Peyer's patch (tissue), 4 donors: ENCODE results near the gene KDM2B.

ENCODE experiments used
- CTCF ChIP-seq, 6 experiments: fragments of 450-650 bp in 4 of 6; fragments of 200-600 bp in 2 of 6; sonication (generic) in 1 of 6; IDR thresholded peaks; one replicate each; pipeline ENCODE4 v1.5.1; 2017 to 2019; ENCODE audit warnings: antibody characterized with exemption in 6 of 6, mild to moderate bottlenecking in 3 of 6, moderate library complexity in 1 of 6
- POLR2A ChIP-seq, 2 donors: fragments of 450-650 bp; IDR thresholded peaks; one replicate each; pipeline ENCODE4 v1.5.1; 2017; ENCODE audit warnings: antibody characterized with exemption in 2 of 2, mild to moderate bottlenecking in 2 of 2, moderate library complexity in 2 of 2

DNA sequence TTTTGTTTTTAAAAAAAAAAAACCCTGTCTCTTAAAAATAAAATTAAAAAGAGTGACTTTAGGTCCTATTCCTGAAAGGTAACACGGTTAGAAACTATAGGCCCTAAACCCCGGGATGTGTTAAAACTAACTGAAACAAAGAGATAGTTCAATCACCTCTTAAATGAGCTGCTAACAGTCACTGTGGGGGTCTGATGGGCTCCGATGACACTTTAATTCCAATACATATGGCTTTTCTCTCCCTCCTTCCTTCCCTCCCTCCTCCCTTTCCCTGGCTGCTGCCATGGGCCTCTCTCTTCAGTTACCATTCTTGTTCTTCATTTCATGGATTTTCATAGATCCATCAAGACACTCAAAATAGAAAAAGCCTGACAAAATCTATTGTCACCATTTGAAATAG lies 104.3 kb downstream of the KDM2B start:
- TF ChIP-seq POLR2A (IDR thresholded peaks at IDR 0.05) = no peak
- no peak for TF ChIP-seq CTCF (IDR thresholded peaks at IDR 0.05)
